Measurements from ENCODE around the gene OSBPL2.
A peak's percentile ranks its signal among the peaks of the same experiment; 100 is the strongest.

OSBPL2 gene

GRCh38 chr20:62216636-62217566 is 21.4 kb upstream of the OSBPL2 start:
- TF ChIP-seq CTCF (IDR thresholded peaks at IDR 0.05; ENCODE audit: borderline replicate concordance, extremely low read depth, low read length, poor library complexity, severe bottlenecking) (no peak), EZH2 (IDR thresholded peaks at IDR 0.05; ENCODE audit: borderline replicate concordance, low read depth, low read length, severe bottlenecking) (no peak)
- Histone ChIP-seq H3K9me3 (ENCODE audit: insufficient read depth, low read length, severe bottlenecking) (no peaks in the 10 kb centered on the region), H3K79me2 (ENCODE audit: insufficient read depth, low read length) (no peaks in the 10 kb centered on the region), H3K4me3 (ENCODE audit: low read depth in 1 of 2, low read length in 2 of 2) (no peak overlapping the region), H3K27me3 (ENCODE audit: insufficient read depth, low read length, poor library complexity) (peaks cover 9% of the 10 kb centered on the region), H3K4me2 (ENCODE audit: insufficient read depth, low read length) (no peak overlapping the region), H3K27ac (ENCODE audit: low read length) (no peak overlapping the region), H3K4me1 (ENCODE audit: insufficient read depth, low read length) (peaks cover 6% of the 10 kb centered on the region), H2AFZ (ENCODE audit: low read depth, low read length) (no peak overlapping the region), H3K9ac (ENCODE audit: low read depth, low read length) (no peak overlapping the region), H4K20me1 (ENCODE audit: insufficient read depth, low read length) (peaks cover 54% of the 10 kb centered on the region), H3K36me3 (ENCODE audit: insufficient read depth, low read length) (no peaks in the 10 kb centered on the region)
- no peak; the same call in 2 of the 3 replicates for ATAC-seq (ENCODE audit: insufficient read depth, low read depth)
- DNase-seq: peak; percentile 39

GRCh38 chr20:62217913-62218773 is 20.2 kb upstream of the OSBPL2 start:
- Histone ChIP-seq H3K4me1 (ENCODE audit: insufficient read depth, low read length) (peaks cover 6% of the 10 kb centered on the region), H3K4me2 (ENCODE audit: insufficient read depth, low read length) (no peak overlapping the region), H3K36me3 (ENCODE audit: insufficient read depth, low read length) (no peaks in the 10 kb centered on the region), H3K27ac (ENCODE audit: low read length) (no peak overlapping the region), H2AFZ (ENCODE audit: low read depth, low read length) (no peak overlapping the region), H4K20me1 (ENCODE audit: insufficient read depth, low read length) (peaks cover 64% of the 10 kb centered on the region), H3K4me3 (ENCODE audit: low read depth in 1 of 2, low read length in 2 of 2) (no peak overlapping the region), H3K9me3 (ENCODE audit: insufficient read depth, low read length, severe bottlenecking) (no peaks in the 10 kb centered on the region), H3K27me3 (ENCODE audit: insufficient read depth, low read length, poor library complexity) (peaks cover 9% of the 10 kb centered on the region), H3K9ac (ENCODE audit: low read depth, low read length) (no peak overlapping the region), H3K79me2 (ENCODE audit: insufficient read depth, low read length) (no peaks in the 10 kb centered on the region)
- no peak for ATAC-seq (ENCODE audit: insufficient read depth, low read depth)
- TF ChIP-seq EZH2 (IDR thresholded peaks at IDR 0.05; ENCODE audit: borderline replicate concordance, low read depth, low read length, severe bottlenecking): no peak
- no peak for TF ChIP-seq CTCF (IDR thresholded peaks at IDR 0.05; ENCODE audit: borderline replicate concordance, extremely low read depth, low read length, poor library complexity, severe bottlenecking)
- no peak for DNase-seq

- no peak overlapping the region for H3K4me3 ChIP-seq (ENCODE audit: low read depth in 1 of 2, low read length in 2 of 2)
- H3K36me3 ChIP-seq (ENCODE audit: insufficient read depth, low read length): no peaks in the 10 kb centered on the region
- H2AFZ ChIP-seq (ENCODE audit: low read depth, low read length): no peak overlapping the region
- TF ChIP-seq CTCF (IDR thresholded peaks at IDR 0.05; ENCODE audit: borderline replicate concordance, extremely low read depth, low read length, poor library complexity, severe bottlenecking) (no peak), EZH2 (IDR thresholded peaks at IDR 0.05; ENCODE audit: borderline replicate concordance, low read depth, low read length, severe bottlenecking) (no peak)
- peaks cover 65% of the 10 kb centered on the region for H4K20me1 ChIP-seq (ENCODE audit: insufficient read depth, low read length)
- no peak overlapping the region for H3K27ac ChIP-seq (ENCODE audit: low read length)
- H3K9me3 ChIP-seq (ENCODE audit: insufficient read depth, low read length, severe bottlenecking): no peaks in the 10 kb centered on the region
- H3K4me2 ChIP-seq (ENCODE audit: insufficient read depth, low read length): no peak overlapping the region
- H3K79me2 ChIP-seq (ENCODE audit: insufficient read depth, low read length): no peaks in the 10 kb centered on the region
- peaks cover 6% of the 10 kb centered on the region for H3K4me1 ChIP-seq (ENCODE audit: insufficient read depth, low read length)
- H3K27me3 ChIP-seq (ENCODE audit: insufficient read depth, low read length, poor library complexity): peaks cover 6% of the 10 kb centered on the region
- no peak overlapping the region for H3K9ac ChIP-seq (ENCODE audit: low read depth, low read length)
- ATAC-seq (ENCODE audit: insufficient read depth, low read depth): no peak
- DNase-seq: no peak
These were observed 19.0 kb upstream of the OSBPL2 start for GRCh38 chr20:62219101-62219991.

All from DND-41 (cell line).